Stimulated activated CD8-positive, alpha-beta memory T cell treated with anti-CD3 and anti-CD28 coated beads, Interleukin-2, amount 100 ng/mL, for 48 hours (primary cell): Measurements from ENCODE around the gene RNU11.
"Not testable (repeated sequence)": the region's sequence is repeated elsewhere in the genome, so short reads cannot be mapped to it uniquely, and the experiment has no call there.

Experiments used
- DNase-seq, 2 donors: peaks; one replicate each; pipeline ENCODE4 v3.0.0-alpha.2; 2020; ENCODE audit warnings: low read depth in 2 of 2

Gene RNU11

GRCh38 chr1:28648474-28649198 is at the start of gene RNU11:
RNU11 (plus strand) TSS chr1:28648600.
- DNase-seq = peak; percentile 72 to 78

GRCh38 chr1:28601696-28602095 is 46.7 kb upstream of the RNU11 start:
- DNase-seq = no peak

DNA sequence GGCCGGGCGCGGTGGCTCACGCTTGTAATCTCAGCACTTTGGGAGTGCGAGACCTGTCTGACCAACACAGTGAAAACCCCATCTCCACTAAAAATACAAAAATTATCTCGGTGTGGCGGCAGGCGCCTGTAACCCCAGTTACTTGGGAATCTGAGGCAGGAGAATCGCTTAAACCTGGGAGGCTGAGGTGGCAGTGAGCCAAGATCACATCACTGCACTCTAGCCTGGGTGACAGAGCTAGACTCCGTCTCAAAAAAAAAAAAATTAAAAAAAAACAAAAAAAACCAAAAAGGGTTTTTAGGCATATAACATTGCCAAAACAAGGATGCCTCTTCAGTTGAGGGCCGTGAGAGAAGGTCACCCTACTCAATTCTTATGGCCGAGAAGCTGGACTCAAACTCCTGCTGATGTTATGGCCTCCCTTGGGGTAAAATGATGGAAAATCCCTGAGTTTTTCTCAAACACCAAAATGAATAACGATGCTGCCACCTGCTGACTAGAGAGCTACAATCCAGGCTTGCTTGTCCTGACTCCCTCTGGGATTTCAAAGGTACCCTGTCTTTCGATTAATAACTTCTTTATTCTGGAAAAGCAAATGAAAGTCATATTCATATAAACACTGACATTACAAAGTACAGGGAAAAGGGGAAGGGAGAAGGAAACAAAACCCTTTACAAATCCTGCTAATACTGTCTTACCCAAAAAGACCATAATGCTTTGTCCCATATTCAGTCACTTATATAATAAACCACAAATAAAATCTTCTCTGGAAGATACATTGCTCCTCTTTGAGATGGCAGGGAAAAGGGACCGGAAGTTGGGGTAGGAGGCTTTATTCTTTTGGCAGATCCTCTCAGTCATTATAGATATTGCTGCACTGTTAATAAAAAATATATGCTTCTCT is 45.6 kb upstream of the RNU11 start:
- no peak for DNase-seq

DNA sequence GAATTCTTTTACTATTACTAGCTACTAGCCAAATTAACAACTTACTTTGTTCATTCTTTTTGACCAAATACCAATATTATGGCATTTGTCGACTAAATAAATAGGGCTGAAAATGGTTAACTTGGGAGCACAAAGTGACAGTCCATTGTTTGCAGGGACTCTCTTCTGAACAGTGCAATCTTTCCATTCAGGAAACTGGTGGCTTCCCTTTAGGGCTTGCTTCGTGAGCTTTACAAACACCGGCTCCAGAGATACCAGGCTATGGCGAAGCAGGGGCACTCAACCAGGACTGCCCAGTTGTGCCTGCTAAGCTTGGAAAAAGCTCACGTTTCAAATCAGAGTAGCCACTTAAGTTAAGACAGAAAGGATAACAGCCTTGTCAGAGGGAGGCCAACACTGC is 44.0 kb upstream of the RNU11 start:
- DNase-seq = no peak

DNA sequence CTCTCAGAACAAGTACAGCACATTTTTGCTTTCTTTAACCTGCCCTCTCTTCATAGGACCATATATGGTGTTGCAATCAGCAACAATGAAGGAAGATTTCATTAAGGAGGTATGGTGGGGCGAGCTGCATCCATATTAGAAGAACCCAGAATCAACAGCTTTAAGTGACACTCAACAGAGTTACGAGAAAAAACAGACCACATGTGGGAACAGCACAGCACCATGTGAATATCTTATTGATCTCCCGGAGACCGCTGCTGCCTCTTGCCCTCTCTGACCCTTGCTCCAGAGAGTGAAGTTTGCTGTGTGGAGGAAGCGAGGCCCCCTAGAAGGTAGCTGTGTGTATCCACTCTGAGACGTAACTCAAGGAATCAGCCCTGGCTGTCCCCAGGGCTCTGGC is 43.4 kb upstream of the RNU11 start:
- DNase-seq = no peak

DNA sequence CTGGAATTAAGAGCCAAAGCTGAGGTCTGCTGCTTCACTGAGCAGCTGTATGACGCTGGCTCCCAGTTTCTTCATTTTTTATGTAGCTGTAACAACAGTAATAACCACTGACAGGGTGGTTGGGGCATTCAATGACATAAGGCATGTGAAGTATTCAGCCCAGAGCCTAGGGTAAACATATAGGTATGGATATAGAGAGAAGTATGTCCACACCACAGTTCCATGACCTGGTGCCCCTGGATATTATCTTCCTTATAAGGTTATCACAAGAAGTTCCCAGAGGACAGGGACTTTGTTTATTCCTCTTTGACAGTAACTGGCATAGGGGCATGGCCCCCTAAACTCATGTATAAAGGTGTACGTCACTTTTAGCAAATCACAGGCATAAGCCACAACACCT is 41.6 kb upstream of the RNU11 start:
- no peak for DNase-seq

GRCh38 chr1:28613175-28613574 is 35.2 kb upstream of the RNU11 start:
- no peak for DNase-seq

DNA sequence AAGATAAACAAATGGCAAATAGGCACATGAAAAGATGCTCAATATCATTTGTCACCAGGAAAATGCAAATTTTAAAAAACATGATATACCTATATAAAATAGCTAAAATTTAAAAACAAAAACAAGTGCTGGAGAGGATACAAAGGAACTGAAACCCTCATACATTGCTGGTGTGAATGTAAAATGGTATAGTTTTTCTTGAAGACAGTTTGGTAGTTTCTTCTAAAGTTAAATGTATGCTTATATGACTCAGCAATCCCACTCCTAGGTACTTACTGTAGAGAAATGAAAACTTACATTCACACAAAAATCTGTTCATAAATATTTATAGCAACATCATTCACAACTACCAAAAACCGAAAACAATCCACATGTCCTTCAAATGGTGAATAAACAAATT is 16.7 kb upstream of the RNU11 start:
- DNase-seq = no peak

DNA sequence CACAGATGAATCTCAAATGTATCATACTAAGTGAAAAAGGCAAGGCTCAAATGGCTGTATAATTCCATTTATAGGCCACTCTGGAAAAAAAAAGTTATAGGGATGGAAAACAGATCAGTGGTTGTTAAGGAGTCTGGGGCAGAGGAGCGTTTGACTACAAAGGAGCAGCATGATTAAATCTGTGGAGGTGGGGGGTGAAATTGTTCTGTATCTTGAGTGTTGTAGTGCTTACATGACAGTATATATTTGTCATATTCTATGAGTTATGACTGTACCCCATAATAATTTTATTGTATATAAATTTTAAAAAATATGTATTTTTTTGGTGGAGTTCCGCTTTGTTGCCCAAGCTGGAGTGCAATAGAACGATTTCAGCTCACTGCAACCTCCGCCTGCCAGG is 15.8 kb upstream of the RNU11 start:
- DNase-seq = no peak

DNA sequence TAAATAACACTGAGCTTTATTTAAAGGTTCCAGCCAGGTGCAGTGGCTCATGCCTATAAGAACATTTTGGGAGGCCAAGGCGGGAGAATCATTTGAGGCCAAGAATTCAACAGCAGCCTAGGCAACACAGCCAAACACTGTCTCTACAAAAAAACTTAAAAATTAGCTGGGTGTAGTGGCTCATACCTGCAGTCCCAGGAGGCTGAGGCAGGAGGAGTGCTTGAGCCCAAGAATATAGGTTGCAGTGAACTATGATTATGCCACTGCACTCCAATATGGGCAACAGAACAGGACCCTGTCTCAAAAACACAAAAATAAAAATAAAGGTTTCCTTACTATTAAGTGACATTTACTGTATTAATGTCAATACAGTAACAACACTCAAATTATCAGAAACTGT is 7.6 kb upstream of the RNU11 start:
- DNase-seq = no peak

- DNase-seq = no peak
Observed at GRCh38 chr1:28642056-28642846, 6.1 kb upstream of the RNU11 start.

DNA sequence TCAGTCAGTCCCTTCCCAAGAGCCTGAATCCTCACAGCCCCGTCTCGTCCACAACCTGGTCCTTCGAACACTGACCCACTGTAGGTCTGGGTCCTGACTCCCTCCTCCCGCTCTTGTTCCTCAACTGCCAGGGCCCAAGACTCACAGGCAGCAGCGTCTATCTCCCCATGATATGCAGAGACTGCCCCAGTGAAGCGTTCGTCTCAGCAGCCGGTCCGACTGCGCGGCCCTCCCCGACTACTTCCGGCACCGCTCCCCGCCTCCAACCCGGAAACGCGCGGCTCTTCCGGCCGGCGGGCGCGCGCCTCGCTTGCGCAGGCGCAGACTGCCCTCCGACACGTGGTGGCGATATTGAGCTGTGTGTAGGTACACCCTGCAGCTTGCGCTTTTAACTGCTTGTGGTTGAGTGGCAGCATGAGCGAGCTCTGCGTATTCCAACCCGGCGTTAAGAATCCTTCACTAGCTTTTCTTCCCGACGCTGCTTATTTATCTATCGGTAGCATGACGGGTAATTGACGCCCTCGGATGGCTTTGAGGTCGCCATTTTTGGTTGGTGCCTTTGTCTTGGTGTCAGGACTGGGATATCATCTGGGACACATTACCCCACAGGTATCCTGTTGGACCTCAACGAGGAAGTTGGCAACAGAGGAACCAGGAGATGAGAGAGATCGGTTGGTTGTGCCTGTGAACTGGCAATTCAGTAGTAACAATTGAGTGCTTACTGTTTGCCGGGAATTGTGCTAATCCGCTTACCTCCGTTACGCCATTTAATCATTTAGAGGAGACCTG is 5.4 kb upstream of the RNU11 start, which contains the start of gene TAF12:
Gene TAF12 (minus strand): TSS at position 221 of the 789 bp plus-strand sequence. CDS start 20,986 bp downstream, outside the sequence.
- peak; percentile 82 to 86 for DNase-seq

DNA sequence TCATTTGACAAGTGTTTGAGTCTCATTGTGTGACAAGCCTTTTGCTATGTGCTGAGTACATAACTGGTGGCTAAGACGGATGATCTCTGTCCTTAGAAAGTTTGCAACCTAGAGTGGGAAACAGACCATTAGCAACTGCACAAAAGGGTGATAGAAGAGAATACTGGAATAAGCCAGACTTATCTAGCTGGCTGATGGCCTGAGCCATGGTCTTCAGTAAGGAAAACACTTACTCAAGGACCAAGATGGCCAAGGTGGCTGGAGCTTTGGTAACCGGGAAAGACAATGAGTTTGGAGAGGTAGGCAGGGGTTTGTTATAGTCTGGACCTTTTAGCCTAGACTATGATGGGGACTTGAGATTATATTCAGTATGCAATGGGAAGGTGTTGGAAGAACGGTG is 3.9 kb upstream of the RNU11 start:
- DNase-seq = no peak

- DNase-seq = not testable (repeated sequence)
Observed at GRCh38 chr1:28645406-28645805, 3.0 kb upstream of the RNU11 start.

DNA sequence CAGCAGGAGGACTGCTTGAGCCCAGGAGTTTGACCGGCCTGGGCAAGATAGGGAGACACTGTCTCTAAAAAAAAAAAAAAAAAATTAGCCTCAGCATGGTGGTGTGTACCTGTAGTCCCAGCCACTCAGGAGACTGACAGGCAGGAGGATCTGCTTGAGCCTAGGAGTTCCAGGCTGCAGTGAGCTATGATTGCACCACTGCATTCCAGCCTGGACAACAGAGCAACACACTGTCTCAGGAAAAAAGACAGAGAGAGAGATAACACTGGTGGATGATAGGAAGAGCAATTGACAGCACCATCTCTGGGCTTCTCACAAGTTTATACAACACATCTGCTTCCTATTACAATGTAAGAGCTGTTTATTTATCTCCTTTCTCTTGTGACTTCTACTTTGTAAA is 2.4 kb upstream of the RNU11 start:
- no peak for DNase-seq

GRCh38 chr1:28648008-28648473 is 359 bp upstream of the RNU11 start:
- peak; percentile 75 to 76 for DNase-seq

DNA sequence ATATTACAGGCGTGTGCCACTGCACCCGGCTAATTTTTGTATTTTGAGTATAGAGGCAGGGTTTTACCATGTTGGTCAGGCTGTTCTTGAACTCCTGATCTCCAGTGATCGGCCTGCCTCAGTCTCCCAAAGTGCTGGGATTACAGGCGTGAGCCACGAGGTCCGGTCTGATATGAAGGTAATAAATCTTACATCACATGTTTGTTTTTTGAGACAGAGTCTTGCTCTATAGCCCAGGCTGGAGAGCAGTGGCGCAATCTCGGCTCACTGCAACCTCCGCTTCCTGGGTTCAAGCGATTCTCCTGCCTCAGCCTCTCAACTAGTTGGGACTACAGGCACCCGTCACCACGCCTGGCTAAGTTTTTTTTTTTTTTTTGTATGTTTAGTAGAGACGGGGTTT is 4.7 kb downstream of the RNU11 start:
- not testable (repeated sequence) for DNase-seq

- not testable (repeated sequence) for DNase-seq
Observed at GRCh38 chr1:28653870-28654269, 5.5 kb downstream of the RNU11 start.

- DNase-seq = not testable (repeated sequence)
Observed at GRCh38 chr1:28655448-28656311, 7.3 kb downstream of the RNU11 start.

DNA sequence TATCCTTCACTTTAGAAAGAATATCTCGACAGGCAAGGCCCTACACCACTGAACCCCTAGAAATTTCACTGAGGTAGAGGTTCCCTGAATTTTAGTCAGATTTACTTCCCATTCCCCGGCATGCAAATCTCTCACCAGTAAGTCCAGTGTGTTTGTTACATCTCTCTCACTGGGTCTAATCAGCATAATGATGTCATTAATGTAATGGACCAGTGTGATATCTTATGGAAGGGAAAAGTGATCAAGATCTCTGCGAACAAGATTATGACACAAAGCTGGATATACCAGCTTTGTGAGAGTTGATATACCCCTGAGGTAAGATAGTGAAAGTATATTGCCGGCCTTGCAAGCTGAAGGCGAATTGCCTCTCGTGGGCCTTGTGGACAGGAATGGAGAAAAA is 7.9 kb downstream of the RNU11 start:
- DNase-seq = no peak
